HG02642 (cell line): Measurements from ENCODE around the gene TRIM43B.
"Not testable (repeated sequence)": the region's sequence is repeated elsewhere in the genome, so short reads cannot be mapped to it uniquely, and the experiment has no call there.

ENCODE experiments used
- ATAC-seq: cut with Tn5 transposase; IDR thresholded peaks from one replicate; pipeline ENCODE4 v1.9.1; 2021; ENCODE audit warnings: mild to moderate bottlenecking; ENCODE audit not compliant: unreplicated experiment, poor library complexity

TRIM43B gene

DNA sequence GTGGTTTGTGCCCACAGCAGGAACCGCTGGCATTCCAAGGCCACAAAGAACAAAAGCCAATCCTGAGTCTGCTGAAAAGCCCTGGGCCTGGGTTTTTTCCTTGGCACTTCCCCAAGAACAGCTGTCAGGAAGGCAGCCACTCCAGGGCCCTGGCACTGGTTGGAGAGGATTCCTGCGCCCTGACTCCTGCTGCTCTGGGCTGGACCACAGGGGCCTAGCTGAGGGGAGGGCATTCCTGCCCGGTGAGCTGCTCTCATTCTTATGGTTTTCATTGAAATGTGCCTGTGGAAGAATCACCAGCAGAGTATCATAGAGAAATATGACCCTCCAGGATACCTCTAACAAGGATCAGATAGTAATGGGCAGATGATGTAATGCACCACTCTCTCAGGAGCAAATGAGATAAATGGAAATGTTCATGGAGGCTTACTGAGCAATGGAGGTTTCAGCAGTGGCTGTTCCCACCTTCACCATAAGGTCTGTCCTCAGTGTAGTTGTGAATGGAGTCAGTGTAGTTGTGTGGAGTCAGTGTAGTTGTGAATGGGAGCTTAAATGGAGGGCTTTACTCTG, 50.0 kb downstream of the TRIM43B start:
- ATAC-seq: not testable (repeated sequence)

DNA sequence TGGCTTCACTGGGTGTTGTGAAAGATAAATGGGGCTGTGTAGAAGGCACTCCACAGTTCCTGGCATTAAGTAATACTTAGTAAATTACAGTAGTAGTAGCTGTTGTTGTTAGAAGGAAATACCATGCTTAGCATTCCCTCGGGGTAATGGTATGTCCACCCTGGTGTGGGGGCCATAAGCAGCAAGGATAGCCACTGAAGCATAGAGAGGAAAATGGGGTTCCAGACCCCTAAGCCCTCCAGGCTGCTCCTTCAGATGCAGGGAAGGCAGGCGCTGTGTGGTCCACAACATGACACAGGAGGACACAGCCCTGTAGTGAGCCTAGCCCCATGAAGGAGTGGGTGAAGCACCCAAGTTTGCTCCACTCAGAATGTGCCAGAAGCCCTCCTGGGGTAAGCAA, 50.6 kb downstream of the TRIM43B start:
- ATAC-seq: not testable (repeated sequence)

DNA sequence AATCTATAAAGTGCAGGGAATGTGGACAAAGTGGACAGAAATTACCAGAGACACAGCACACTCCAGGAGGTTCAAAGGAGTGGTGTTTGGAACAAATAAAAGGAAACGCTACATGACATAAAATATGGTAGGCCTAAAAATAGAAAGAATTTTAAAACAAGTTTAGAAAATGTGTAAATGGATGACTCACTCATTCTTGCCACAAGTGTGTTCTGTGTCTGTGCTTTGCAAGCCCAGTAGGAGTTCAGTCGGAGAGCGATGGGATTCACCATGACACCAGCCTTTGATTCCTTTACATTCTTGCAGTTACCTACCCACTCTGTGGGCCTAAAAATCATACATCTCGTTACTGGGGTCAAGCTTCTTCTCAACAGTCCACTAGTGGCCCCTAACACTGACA, 51.2 kb downstream of the TRIM43B start:
- ATAC-seq: not testable (repeated sequence)

DNA sequence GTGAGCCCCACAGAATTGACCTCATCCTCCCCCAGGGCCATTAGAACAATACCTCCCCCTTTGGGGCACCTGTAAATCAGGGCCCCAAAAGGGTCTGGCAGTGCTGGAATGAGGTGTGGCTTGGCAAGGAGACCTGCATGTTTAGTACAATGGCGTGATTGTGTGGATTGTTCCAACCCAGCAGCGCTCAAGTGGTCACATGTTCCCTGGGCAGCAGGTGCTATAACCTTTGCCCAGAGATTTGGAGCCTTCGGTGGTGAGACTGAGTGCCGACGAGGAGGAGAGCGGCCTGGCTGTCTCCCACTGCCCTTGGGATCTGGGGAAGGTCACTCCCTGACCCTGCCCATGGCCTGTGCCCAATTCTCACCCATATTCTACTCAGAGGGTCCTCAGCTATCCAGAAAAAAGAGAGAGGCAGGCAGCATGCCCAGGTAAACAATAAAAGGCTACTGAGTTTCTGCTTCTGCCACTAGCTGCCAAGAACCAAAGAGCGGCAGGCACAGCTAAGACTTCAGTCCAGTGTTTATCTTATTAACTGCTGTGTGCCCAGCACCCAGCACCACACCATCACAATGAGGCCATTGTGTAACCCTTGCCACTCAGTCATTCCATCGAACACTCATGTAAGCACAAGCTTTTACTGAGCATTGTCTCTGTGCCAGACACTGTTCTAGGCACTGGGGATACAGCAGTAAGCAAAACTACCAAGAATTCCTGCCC, 54.6 kb downstream of the TRIM43B start:
- ATAC-seq: not testable (repeated sequence)

DNA sequence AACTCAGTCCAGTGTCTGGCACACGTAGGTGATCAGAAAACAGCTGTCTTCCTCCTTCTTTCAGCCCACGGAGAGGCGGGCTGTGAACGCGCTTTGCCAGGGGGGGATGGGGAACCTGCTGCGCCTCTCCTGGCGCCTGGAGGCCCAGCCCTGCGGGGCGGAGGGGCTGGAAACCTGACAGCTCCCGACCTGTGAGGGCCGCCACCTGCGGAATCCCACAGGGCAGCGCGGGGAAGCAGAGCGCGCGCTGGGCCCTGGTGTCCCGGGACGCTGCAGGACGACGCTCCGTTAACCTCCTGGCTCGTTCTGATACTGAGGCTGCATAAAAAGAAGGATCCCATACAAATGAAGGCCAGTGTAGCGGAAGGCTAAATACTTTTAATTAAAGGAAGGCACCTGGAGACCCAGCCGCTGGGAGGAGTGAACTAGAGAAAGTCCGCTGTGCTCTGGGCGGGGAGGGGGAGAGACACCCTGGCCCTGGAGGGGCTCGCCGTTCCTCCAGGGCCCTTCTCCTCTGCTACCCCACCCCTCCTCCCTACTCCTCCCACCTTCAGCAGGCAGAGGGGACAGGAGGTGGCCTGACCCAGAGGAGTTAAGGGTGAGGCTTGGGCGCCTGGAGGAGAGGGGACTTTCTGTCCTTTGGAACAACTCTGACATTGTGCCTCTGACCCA, 57.2 kb downstream of the TRIM43B start:
- ATAC-seq: not testable (repeated sequence)
